GM19438 (cell line): ENCODE measurements around the gene RRAS.
A peak's percentile ranks its signal among the peaks of the same experiment; 100 is the strongest.

ENCODE experiments used
- ATAC-seq: cut with Tn5 transposase; IDR thresholded peaks from one replicate; pipeline ENCODE4 v1.9.1; 2021; ENCODE audit warnings: low read depth; ENCODE audit not compliant: unreplicated experiment

Gene RRAS

GRCh38 chr19:49655570-49656455 lies 15.9 kb upstream of the RRAS start:
- no peak for ATAC-seq

GRCh38 chr19:49654581-49654980 lies 14.6 kb upstream of the RRAS start:
- no peak for ATAC-seq

DNA sequence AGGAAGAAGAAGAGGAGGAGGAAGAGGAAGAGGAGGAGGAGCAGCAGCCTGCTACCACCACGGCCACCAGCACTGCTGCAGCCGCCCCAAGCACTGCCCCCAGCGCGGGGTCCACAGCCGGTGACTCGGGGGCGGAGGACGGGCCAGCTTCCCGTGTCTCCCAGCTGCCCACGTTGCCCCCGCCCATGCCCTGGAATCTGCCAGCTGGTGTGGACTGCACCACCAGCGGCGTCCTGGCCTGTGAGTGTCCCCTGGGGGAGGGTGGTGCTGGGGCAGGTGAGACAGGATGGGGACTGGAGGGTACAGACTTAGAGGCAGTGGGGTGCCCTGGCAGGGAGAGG lies 13.5 kb upstream of the RRAS start:
- ATAC-seq: no peak

DNA sequence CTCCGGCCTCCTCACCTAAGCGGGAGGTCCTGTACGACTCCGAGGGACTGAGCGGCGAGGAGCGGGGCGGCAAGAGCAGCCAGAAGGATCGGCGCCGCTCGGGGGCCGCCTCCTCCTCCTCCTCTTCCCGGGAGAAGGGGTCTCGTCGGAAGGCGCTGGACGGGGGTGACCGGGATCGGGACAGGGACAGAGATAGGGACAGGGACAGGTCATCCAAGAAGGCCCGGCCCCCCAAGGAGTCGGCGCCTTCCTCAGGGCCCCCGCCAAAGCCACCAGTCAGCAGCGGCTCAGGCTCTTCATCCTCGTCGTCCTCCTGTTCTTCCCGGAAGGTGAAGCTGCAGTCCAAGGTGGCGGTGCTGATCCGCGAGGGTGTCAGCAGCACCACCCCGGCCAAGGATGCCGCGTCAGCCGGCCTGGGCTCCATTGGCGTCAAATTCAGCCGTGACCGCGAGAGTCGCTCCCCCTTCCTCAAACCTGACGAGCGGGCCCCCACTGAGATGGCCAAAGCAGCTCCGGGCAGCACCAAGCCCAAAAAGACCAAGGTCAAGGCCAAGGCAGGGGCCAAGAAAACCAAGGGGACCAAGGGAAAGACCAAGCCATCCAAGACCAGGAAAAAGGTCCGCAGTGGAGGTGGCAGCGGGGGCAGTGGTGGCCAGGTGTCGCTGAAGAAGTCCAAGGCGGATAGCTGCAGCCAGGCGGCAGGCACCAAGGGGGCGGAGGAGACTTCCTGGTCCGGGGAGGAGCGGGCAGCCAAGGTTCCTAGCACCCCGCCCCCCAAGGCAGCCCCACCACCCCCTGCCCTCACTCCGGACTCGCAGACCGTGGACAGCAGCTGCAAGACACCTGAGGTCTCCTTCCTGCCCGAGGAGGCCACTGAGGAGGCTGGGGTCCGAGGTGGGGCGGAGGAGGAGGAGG lies 12.9 kb upstream of the RRAS start:
- no peak for ATAC-seq

DNA sequence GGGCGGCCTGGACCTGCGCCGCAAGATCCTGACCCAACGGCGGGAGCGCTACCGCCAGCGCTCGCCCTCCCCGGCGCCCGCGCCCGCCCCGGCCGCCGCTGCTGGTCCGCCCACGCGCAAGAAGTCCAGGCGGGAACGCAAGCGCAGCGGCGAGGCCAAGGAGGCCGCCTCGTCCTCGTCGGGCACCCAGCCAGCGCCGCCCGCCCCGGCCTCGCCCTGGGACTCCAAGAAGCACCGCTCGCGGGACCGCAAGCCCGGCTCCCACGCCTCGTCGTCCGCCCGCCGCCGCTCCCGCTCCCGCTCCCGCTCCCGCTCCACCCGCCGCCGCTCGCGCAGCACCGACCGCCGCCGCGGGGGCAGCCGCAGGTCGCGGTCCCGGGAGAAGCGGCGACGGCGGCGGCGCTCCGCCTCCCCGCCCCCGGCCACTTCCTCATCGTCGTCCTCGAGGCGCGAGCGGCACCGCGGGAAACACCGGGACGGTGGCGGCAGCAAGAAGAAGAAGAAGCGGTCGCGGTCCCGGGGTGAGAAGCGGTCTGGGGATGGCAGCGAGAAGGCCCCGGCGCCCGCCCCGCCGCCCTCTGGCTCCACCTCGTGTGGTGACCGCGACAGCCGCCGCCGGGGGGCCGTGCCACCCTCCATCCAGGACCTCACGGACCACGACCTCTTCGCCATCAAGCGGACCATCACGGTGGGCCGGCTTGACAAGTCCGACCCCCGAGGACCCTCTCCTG lies 12.0 kb upstream of the RRAS start:
- ATAC-seq: no peak

DNA sequence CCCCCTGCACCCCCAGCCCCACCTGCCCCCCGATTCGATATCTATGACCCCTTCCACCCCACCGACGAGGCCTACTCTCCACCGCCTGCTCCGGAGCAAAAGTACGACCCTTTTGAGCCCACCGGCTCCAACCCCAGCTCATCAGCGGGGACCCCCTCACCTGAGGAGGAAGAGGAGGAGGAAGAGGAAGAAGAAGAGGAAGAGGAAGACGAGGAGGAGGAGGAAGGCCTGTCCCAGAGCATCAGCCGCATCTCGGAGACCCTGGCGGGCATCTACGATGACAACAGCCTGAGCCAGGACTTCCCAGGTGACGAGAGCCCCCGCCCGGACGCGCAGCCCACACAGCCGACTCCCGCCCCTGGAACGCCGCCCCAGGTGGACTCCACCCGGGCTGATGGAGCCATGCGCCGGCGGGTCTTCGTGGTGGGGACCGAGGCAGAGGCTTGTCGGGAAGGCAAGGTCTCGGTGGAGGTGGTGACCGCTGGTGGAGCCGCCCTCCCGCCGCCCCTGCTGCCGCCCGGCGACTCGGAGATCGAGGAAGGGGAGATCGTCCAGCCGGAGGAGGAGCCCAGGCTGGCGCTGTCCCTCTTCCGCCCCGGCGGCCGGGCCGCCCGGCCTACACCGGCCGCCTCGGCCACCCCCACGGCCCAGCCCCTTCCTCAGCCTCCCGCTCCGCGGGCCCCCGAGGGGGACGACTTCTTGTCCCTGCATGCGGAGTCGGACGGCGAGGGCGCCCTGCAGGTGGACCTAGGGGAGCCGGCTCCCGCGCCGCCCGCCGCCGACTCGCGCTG lies 11.3 kb upstream of the RRAS start:
- no peak for ATAC-seq

- ATAC-seq: no peak
These were observed 6.6 kb upstream of the RRAS start for GRCh38 chr19:49646586-49646985.

DNA sequence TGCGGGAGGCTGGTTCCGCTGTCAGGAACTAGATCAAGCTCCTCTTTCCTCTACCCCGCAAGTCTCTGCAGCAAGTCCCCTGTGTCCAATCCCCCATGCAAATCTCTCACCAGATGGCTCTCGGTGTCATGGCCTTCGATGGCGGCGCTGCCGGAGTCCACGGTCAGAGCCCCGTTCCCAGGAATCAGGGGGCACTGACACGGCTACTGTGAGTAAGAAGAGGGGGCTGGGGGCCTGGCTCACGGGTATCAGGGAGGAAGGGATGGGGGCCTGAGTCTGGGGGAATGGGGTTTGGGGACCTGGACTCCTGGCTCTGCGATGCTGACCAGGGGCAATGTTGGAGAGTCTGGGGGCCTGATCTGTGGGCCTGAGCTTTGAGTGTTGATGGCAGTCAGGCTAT lies 6.1 kb upstream of the RRAS start:
- ATAC-seq: no peak

- ATAC-seq: no peak
These were observed 5.6 kb upstream of the RRAS start for GRCh38 chr19:49645592-49645991.

- ATAC-seq: no peak
These were observed 3.5 kb upstream of the RRAS start for GRCh38 chr19:49643466-49643865.

- no peak for ATAC-seq
These were observed 2.6 kb upstream of the RRAS start for GRCh38 chr19:49642492-49643035.

DNA sequence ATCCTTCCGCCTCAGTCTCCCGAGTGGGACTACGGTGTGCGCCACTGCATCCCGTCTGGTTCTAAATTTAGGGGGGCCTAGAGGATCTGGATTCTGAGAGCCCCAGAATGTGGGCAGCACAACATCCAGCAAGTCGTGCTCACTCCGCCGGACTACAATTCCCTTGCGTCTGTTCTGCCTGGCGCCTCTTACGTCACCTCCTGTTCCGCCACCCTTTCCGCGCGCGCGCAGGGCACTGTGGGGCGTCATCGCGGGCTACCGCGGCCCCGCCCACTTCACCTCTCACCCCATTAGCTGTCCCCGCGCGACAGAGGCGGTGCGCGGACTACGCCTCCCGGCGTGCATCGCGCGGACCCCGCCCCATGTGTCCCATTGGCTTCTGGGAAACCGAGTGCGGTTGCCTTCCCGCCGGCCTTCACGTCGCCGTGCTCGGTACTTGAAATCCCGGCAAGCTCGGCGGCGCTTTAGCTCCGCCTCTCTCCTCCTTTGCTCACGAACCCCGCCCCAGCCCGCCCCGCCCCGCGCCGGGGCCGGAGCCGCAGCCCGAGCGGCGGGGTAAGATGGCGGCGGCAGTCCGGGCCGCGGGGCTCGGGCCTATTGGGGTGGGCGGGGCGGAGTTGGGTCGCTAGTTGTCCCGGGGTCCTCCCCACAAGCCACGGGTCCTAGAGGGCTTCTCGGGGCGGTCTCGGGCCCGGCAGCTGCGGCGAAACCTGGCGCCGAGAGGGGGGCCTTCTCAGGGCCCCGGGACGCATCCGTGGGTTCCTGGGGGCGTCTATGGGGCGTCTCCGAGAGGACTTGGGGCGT lies 1.9 kb upstream of the RRAS start, which contains the start of gene SCAF1:
SCAF1 (plus strand) TSS at position 522 of the 804 bp plus-strand sequence. CDS start 2,818 bp downstream, outside the sequence.
- peak; percentile 46 for ATAC-seq

DNA sequence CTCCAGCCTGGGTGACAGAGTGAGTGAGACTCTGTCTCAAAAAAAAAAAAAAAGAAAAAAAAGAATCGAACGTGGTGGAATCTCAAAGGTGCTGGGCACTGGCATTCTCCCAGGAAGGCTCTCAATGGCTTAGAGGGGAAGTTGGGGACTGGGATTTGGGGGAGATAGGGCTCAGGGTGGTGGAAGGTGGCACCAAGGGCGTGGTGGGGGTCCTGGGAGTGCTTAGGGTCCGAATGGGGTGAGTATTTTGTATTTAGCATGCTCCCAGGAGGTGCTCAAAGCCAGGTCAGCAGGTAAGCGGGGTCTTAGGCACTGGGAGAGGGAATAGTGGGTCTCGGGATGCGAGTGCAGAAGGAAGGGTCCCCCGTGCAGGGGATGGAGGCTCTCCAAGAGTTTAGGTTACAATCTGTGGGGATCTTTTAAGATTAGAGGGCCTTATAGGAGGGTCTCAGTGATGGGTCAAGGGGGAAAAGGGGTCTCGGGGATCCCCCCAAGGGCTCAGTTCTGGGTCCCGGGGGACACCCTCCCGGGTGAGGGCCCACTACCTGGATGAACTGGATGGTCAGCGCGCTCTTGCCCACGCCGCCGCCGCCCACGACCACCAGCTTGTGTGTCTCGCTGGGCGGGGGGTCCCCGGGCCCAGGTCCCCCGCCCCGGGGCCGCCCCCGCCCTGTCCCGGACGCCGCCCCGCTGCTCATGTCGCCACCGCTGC lies 386 bp downstream of the RRAS start:
- ATAC-seq: no peak

GRCh38 chr19:49637821-49638738 lies 1.9 kb downstream of the RRAS start:
- no peak for ATAC-seq

DNA sequence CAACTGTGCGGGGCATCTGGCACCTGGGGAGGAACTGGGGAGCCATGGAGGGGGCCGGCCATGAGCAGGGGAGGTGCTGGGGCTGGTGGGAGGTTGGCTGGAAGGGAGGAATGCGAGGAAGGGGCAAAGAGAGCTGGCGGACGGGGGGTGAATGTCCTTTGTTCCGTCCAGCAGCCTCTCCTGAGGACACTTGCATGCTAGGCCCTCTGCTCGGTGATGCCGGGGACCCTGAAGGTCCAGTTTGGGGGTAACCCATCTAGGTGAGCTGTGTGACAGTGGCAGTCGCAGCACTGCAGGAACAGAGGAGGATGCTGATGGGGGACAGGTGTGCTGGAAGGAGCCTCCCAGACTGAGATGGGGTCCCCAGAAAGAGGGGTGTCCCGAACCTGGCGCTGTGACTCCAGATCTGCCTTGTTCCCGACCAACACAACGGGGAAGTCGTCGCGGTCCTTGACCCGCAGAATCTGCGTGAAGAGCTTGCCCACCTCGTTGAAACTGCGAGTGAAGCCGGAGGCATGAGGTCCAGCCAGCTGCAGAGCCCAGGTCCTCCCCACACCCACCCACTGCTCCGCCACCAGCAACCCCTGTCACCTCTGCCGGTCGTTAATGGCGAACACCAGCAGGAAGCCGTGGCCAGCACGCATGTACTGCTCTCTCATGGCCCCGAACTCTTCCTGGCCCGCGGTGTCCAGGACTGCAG lies 3.6 kb downstream of the RRAS start:
- no peak for ATAC-seq

DNA sequence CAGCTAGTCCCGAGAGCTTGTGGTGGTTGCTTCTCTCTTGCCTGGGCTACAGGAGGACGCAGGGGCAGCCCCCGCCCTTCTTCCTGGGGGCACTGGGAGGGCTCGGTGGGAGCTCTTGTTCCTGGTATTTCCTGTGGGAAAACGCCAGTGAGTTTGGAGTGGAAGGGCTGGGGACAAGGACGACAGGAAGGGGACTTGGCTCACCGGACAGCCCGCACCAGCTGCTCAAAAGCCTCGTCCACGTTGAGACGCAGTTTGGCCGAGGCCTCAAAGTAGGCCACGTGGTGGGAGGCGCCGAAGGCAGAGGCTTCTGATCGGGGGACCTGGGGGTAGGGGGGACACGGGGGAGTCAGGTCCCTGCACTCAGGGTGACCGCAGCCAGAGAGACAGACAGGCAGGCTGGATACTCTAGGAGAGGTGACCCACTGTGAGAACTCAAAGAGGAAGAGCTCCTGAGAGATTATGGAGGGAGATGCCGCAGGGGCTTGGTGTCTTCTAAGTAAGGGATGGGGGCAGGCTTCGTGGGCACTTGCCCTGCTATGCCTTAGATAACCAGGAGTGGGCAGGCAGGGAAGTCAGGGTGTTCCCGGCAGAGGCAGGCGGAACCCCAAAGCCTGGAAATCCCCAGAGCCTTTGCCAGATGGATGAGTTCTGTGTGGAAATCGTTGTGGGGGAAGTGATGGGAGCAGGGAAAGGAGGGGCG lies 4.3 kb downstream of the RRAS start:
- no peak for ATAC-seq
